ENCODE results near the gene CFAP54.

Gene CFAP54

GRCh38 chr12:96814200-96814599 is 324.8 kb downstream of the CFAP54 start:
- DNase-seq (ENCODE audit: low read depth), result peak; percentile 17
- no peak overlapping the region for H3K4me3 ChIP-seq (ENCODE audit: low read length)
- TF ChIP-seq CTCF (conservative IDR thresholded peaks at IDR 0.05; ENCODE audit: low read depth, low read length), result no peak

DNA sequence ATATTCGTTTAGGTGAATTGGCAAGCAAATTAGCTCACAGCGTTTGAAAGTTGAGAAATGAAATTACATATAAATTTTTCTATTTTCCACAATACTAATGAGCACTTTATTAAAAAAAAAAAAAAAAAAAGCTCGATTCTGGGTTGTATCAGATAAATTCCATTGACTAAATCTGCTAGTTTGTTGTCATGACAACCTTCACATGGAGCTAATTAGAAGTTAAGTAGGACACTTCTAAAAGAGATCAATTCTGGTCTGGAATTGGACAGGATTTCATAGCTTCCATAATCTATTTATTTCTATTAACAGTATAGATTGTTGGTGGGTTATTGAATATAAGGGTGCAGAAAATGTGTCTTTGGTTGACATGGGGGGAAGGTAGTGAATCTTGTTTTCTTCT is 332.2 kb downstream of the CFAP54 start:
- H3K4me3 ChIP-seq (ENCODE audit: low read length), result no peak overlapping the region
- no peak for TF ChIP-seq CTCF (conservative IDR thresholded peaks at IDR 0.05; ENCODE audit: low read depth, low read length)
- no peak for DNase-seq (ENCODE audit: low read depth)

GRCh38 chr12:96822641-96823040 is 333.3 kb downstream of the CFAP54 start:
- no peak overlapping the region for H3K4me3 ChIP-seq (ENCODE audit: low read length)
- DNase-seq (ENCODE audit: low read depth), result no peak
- TF ChIP-seq CTCF (conservative IDR thresholded peaks at IDR 0.05; ENCODE audit: low read depth, low read length), result no peak

DNA sequence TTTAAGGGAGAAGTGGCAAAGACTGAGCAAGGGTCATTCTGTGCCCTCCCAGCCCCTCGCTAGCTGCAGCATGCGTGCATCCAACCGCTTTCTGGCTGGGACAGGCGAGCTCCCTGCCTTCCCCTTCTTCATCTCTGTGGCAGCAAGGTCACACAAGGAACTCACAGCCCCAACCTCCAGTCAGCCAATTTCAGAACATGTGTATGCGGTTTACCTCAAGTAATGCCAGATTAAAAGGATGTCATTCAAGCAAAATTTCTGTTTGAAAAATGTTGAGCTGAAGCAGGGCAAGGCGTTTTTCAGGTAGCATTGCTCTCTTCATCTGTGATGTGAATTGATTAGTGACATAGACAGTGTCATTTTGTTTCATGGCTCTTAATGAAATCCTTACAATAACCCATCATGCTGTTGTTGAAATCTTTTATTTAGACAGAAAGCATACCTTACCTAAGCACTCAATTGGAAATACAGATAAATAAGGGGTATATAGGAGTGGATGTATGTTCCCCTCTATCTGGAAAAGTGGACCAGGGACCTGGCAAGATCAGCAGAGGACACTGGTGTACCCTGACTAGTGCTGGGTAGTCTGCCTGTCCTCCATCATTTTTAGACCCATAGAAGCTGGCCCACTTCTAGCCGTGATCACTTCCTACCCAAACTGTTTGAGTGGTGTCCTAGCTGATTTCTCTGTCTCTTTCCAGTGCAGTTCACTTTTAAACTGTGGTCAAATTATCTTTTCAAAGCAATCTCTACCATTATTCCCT is 334.9 kb downstream of the CFAP54 start:
- no peak overlapping the region for H3K4me3 ChIP-seq (ENCODE audit: low read length)
- no peak for DNase-seq (ENCODE audit: low read depth)
- no peak for TF ChIP-seq CTCF (conservative IDR thresholded peaks at IDR 0.05; ENCODE audit: low read depth, low read length)

- DNase-seq (ENCODE audit: low read depth), result no peak
- no peak overlapping the region for H3K4me3 ChIP-seq (ENCODE audit: low read length)
- no peak for TF ChIP-seq CTCF (conservative IDR thresholded peaks at IDR 0.05; ENCODE audit: low read depth, low read length)
Observed at GRCh38 chr12:96824838-96825236, 335.5 kb downstream of the CFAP54 start.

DNA sequence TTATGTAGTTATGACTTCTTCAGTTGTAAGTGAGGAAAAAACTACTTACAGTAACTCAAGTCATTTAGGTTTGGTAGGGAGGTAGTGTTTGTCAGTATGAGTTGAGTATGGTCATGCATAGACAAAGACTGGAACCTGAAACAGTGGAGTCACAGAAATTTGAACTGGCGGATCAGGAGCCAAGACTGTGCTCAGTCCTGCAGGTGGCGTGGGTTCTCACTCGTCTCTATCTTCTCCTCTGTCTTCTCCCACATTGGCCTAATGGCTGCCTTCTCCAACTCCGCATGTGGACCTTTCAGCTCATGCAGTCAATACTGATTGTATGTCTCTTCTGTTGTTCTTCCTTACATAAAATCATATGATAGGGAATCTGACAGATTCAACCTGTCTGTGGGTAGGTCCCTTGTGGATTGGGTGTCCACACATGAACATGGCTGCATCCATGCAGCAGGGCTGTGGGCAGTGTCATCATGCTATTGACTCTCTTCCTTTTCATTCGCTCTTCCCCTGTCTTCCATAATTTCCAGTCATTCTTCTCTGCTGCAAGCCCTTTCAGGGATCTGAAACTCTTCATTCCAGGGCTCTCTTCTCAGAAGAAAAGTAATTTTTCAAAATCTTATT is 338.9 kb downstream of the CFAP54 start:
- no peak overlapping the region for H3K4me3 ChIP-seq (ENCODE audit: low read length)
- no peak for TF ChIP-seq CTCF (conservative IDR thresholded peaks at IDR 0.05; ENCODE audit: low read depth, low read length)
- no peak for DNase-seq (ENCODE audit: low read depth)

GRCh38 chr12:96829354-96829753 is 340.0 kb downstream of the CFAP54 start:
- H3K4me3 ChIP-seq (ENCODE audit: low read length), result no peak overlapping the region
- no peak for TF ChIP-seq CTCF (conservative IDR thresholded peaks at IDR 0.05; ENCODE audit: low read depth, low read length)
- no peak for DNase-seq (ENCODE audit: low read depth)
